ENCODE results near the gene FOXA2.

DNA sequence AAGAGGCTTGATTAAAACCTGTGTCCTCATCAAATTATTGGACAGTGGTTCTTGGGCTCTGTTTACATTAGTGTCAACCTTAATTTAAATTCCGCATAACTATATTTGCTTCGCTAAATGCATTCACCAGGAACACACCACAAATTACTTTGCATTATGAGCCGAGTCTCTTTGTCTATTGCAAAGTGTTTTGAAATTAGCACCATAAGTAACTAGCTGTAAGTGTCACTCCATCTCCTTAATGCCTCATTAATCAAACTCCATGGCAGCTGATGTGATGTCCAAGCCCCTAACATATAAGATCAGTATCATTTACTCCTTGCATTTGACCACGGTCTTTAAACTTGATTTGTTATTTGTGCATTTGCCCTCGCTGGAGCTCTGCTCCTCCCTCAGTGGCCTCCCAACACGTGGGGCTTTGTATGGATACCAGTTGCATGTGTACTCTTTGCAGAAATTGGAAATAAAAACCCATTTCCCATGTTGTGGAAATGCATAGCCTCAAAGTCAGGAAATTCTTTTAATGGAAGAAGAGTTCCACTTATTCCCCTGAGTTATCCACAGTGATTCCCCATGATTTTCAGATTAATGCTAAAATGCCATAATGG, 24.6 kb downstream of the FOXA2 start:
- TF ChIP-seq, protein P1, sequence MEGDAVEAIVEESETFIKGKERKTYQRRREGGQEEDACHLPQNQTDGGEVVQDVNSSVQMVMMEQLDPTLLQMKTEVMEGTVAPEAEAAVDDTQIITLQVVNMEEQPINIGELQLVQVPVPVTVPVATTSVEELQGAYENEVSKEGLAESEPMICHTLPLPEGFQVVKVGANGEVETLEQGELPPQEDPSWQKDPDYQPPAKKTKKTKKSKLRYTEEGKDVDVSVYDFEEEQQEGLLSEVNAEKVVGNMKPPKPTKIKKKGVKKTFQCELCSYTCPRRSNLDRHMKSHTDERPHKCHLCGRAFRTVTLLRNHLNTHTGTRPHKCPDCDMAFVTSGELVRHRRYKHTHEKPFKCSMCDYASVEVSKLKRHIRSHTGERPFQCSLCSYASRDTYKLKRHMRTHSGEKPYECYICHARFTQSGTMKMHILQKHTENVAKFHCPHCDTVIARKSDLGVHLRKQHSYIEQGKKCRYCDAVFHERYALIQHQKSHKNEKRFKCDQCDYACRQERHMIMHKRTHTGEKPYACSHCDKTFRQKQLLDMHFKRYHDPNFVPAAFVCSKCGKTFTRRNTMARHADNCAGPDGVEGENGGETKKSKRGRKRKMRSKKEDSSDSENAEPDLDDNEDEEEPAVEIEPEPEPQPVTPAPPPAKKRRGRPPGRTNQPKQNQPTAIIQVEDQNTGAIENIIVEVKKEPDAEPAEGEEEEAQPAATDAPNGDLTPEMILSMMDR (IDR thresholded peaks at IDR 0.05), result no peak
- no peak for TF ChIP-seq POLR2A (IDR thresholded peaks at IDR 0.05)
- no peak for TF ChIP-seq EP300 (IDR thresholded peaks at IDR 0.05)
- TF ChIP-seq POLR2AphosphoS5 (IDR thresholded peaks at IDR 0.05), result no peak
